ENCODE data around the gene PKD1L1.

GRCh38 chr7:47803025-47803424 lies 145.2 kb downstream of the PKD1L1 start:
- TF ChIP-seq POLR2A (IDR thresholded peaks at IDR 0.05): no peak
- TF ChIP-seq, protein P1, sequence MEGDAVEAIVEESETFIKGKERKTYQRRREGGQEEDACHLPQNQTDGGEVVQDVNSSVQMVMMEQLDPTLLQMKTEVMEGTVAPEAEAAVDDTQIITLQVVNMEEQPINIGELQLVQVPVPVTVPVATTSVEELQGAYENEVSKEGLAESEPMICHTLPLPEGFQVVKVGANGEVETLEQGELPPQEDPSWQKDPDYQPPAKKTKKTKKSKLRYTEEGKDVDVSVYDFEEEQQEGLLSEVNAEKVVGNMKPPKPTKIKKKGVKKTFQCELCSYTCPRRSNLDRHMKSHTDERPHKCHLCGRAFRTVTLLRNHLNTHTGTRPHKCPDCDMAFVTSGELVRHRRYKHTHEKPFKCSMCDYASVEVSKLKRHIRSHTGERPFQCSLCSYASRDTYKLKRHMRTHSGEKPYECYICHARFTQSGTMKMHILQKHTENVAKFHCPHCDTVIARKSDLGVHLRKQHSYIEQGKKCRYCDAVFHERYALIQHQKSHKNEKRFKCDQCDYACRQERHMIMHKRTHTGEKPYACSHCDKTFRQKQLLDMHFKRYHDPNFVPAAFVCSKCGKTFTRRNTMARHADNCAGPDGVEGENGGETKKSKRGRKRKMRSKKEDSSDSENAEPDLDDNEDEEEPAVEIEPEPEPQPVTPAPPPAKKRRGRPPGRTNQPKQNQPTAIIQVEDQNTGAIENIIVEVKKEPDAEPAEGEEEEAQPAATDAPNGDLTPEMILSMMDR (IDR thresholded peaks at IDR 0.05 in 4 of 5, conservative IDR thresholded peaks at IDR 0.05 in 1 of 5): no peak
